Left colon (tissue), 2 donors: ENCODE measurements around the gene FGD2. TPM values are rescaled to one million over a fixed set of nuclear protein-coding genes. Genes with fewer than 3 reads are reported as not detected.
"Not testable (repeated sequence)": the region's sequence is repeated elsewhere in the genome, so short reads cannot be mapped to it uniquely, and the experiment has no call there.

ENCODE experiments used
- ATAC-seq: fragments of 200-7000 bp; cut with Tn5 transposase; one replicate; pipeline ENCODE4 v1.9.1; 2020; ENCODE audit warnings: mild to moderate bottlenecking, moderate library complexity
- DNase-seq, 2 donors: peaks; one replicate each; pipeline ENCODE4 v3.0.0-alpha.2; 2020
- intact Hi-C, 2 donors: fragments of 100-400 bp; cut with DNase I in 1 of 2; cut with micrococcal nuclease in 1 of 2; formaldehyde crosslinking; loops; one replicate each; pipeline versions ENCODE4 v1.11.2 to v1.14.0; 2022; cut with DNase I, micrococcal nuclease
- total RNA-seq, 2 donors: library from RNA; stranded (reverse); fragmentation: NEBNext Ultra II Directional; extraction: Animal tissue kit (Norgen Biotek cat#: 25700); gene quantifications; one replicate each; pipeline ENCODE4 v1.2.1, GENCODE V29; 2021
- donor health status: DM: no; HTN: no; CAD: no.
- donor health status: DM: yes; HTN: yes; CAD: no.

Gene FGD2
- total RNA-seq, 2 donors from 2014 or later, result 5.1 to 13.5 TPM

- DNase-seq, result peak; percentile 60
- intact Hi-C loops, result loop anchor here in 1 of 2 donors (10.0 kb wide), 1 partner anchor 100 kb away; the partner anchor contains the start of gene C6orf89
- no peak for ATAC-seq
Measured at GRCh38 chr6:36984581-36985416, 20.7 kb upstream of the FGD2 start.

- ATAC-seq, result no peak
- intact Hi-C loops, result loop anchor here in 1 of 2 donors (10.0 kb wide), 1 partner anchor 101 kb away; the partner anchor contains the start of gene C6orf89
Measured at GRCh38 chr6:36985417-36985807, 20.0 kb upstream of the FGD2 start.

GRCh38 chr6:36985808-36986703 is 19.4 kb upstream of the FGD2 start, which contains the start of gene MTCH1:
TSS of gene MTCH1 (minus strand) at chr6:36986196. CDS start at chr6:36986173, 23 bp downstream.
- intact Hi-C loops, result loop anchor here in 1 of 2 donors (10.0 kb wide), 1 partner anchor 101 kb away; the partner anchor contains the start of gene C6orf89
- peak; percentile 93 for ATAC-seq

More at GRCh38 chr6:36985417-36985807, 20.0 kb upstream of the FGD2 start:
- peak in 1 of 2 donors; percentile 30 for DNase-seq

GRCh38 chr6:36986704-36987047 is 18.8 kb upstream of the FGD2 start:
- peak; percentile 13 for ATAC-seq
- DNase-seq, result no peak
- intact Hi-C loops, result loop anchor here in 1 of 2 donors (10.0 kb wide), 1 partner anchor 102 kb away; the partner anchor contains the start of gene C6orf89

More at GRCh38 chr6:36985808-36986703, 19.4 kb upstream of the FGD2 start, which contains the start of gene MTCH1:
- DNase-seq, result peak; percentile 89 to 91

- ATAC-seq (no peak), DNase-seq (no peak)
- intact Hi-C loops, result loop anchor here in 1 of 2 donors (10.0 kb wide), 1 partner anchor 104 kb away; the partner anchor contains the start of gene C6orf89
Measured at GRCh38 chr6:36989264-36989663, 16.2 kb upstream of the FGD2 start.

- ATAC-seq, intact Hi-C loops, DNase-seq: not testable (repeated sequence)
Measured at GRCh38 chr6:36990401-36990800, 15.1 kb upstream of the FGD2 start.

- DNase-seq (no peak), ATAC-seq (peak; percentile 61)
- intact Hi-C loops, result no loop called here
Measured at GRCh38 chr6:36997811-36998722, 7.4 kb upstream of the FGD2 start.

GRCh38 chr6:36998723-36999038 is 6.8 kb upstream of the FGD2 start:
- DNase-seq (no peak), ATAC-seq (no peak)
- intact Hi-C loops, result no loop called here

GRCh38 chr6:36999061-36999750 is 6.2 kb upstream of the FGD2 start:
- DNase-seq (no peak), ATAC-seq (no peak)
- intact Hi-C loops, result no loop called here

GRCh38 chr6:36999751-37000125 is 5.7 kb upstream of the FGD2 start:
- intact Hi-C loops, result no loop called here
- ATAC-seq (no peak), DNase-seq (no peak)

GRCh38 chr6:37004044-37004980 is 1.1 kb upstream of the FGD2 start:
- no peak for ATAC-seq
- intact Hi-C loops, result no loop called here
- DNase-seq, result no peak

GRCh38 chr6:37005827-37006567 is 542 bp downstream of the FGD2 start:
- no peak for DNase-seq
- ATAC-seq, result no peak
- intact Hi-C loops, result no loop called here

GRCh38 chr6:37006793-37007339 is 1.4 kb downstream of the FGD2 start:
- DNase-seq (no peak), ATAC-seq (no peak)
- intact Hi-C loops, result no loop called here

GRCh38 chr6:37007340-37008043 is 2.0 kb downstream of the FGD2 start:
- no peak for DNase-seq
- peak; percentile 28 for ATAC-seq
- intact Hi-C loops, result no loop called here
